ENCODE measurements around the gene SCN5A.

DNA sequence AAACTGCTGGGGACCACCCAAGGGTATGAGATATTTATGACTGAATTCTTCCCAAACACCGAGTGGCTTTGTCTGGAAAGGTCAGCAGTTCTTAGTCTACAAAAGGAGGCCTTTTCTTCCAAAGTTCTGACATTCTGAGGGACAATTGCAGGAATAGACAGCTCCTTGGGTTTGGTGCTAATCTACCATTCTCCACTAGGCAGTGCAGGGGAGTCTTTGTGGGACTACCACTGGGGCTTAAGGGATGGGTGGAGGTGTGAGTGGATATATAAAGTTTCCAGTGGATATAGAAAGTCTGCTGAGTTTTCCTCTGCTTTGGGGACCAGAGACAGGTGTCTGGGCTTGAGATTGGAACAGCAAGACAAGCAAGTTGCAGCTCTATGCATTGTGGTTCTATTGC lies 90.6 kb downstream of the SCN5A start:
- TF ChIP-seq POLR2AphosphoS5 (IDR thresholded peaks at IDR 0.05; ENCODE audit: low read depth, low read length) (no peak), POLR2A (IDR thresholded peaks at IDR 0.05; ENCODE audit: low read depth, low read length) (no peak)
